CD14-positive monocyte (primary cell): ENCODE results near the gene SRGAP1. TPM values are rescaled to one million over a fixed set of nuclear protein-coding genes. Genes with fewer than 3 reads are reported as not detected.

Source experiments
- DNase-seq, 3 donors: peaks; one replicate each; pipeline ENCODE4 v3.0.0-alpha.2; 2011 to 2022
- H2AFZ ChIP-seq: 2 replicates; pipeline ENCODE4 v1.6.0; 2012; ENCODE audit warnings: mild to moderate bottlenecking, low read depth, low read length, inconsistent platforms; ENCODE audit not compliant: insufficient read depth, poor library complexity, severe bottlenecking
- H3K27ac ChIP-seq, 2 donors: 1 replicate in 1 of 2; 2 replicates in 1 of 2; pipeline ENCODE4 v1.5.1; 2012 to 2013; ENCODE audit warnings: low read length in 2 of 2, control low read depth in 1 of 2, inconsistent platforms in 1 of 2, low read depth in 1 of 2, mild to moderate bottlenecking in 1 of 2
- H3K27me3 ChIP-seq, 2 donors: one replicate each; pipeline versions ENCODE4 v1.6.0 to v1.6.1; 2011 to 2013; ENCODE audit warnings: low read length in 2 of 2; ENCODE audit not compliant: control insufficient read depth in 2 of 2, insufficient read depth in 2 of 2
- H3K36me3 ChIP-seq, 2 donors: replicated peaks in 1 of 2; 1 replicate in 1 of 2; 2 replicates in 1 of 2; pipeline versions ENCODE4 v1.5.1 to v1.6.1; 2012 to 2013; ENCODE audit warnings: low read length in 2 of 2, control low read depth in 1 of 2, inconsistent platforms in 1 of 2, mild to moderate bottlenecking in 1 of 2; ENCODE audit not compliant: insufficient read depth in 2 of 2, control insufficient read depth in 1 of 2
- H3K4me1 ChIP-seq, 2 donors: 1 replicate in 1 of 2; 2 replicates in 1 of 2; pipeline versions ENCODE4 v1.5.1 to v1.6.1; 2012 to 2013; ENCODE audit warnings: low read length in 2 of 2, control low read depth in 1 of 2, inconsistent platforms in 1 of 2, mild to moderate bottlenecking in 1 of 2, moderate library complexity in 1 of 2; ENCODE audit not compliant: insufficient read depth in 2 of 2, control insufficient read depth in 1 of 2
- H3K4me2 ChIP-seq: replicated peaks from 2 replicates; pipeline ENCODE3; 2012; ENCODE audit warnings: low read length, moderate library complexity, mild to moderate bottlenecking; ENCODE audit not compliant: poor library complexity, severe bottlenecking; ENCODE audit errors: extremely low read depth
- H3K4me3 ChIP-seq, 3 experiments: fragments of 200-600 bp in 1 of 3; sonication (generic) in 1 of 3; replicated peaks in 1 of 3; 1 replicate in 2 of 3; 2 replicates in 1 of 3; pipeline ENCODE4 v1.5.1; 2011 to 2013; ENCODE audit warnings: low read length in 3 of 3, mild to moderate bottlenecking in 3 of 3, control low read depth in 2 of 3, low read depth in 2 of 3, inconsistent platforms in 1 of 3, moderate library complexity in 1 of 3
- H3K79me2 ChIP-seq: 2 replicates; pipeline ENCODE4 v1.6.0; 2012; ENCODE audit warnings: mild to moderate bottlenecking, control low read depth, inconsistent platforms, low read length, moderate library complexity; ENCODE audit not compliant: insufficient read depth
- H3K9ac ChIP-seq: 2 replicates; pipeline ENCODE4 v1.6.0; 2017; ENCODE audit warnings: low read length, mild to moderate bottlenecking; ENCODE audit not compliant: insufficient read depth, poor library complexity, severe bottlenecking
- H3K9me3 ChIP-seq, 2 donors: replicated peaks in 1 of 2; 1 replicate in 1 of 2; 2 replicates in 1 of 2; pipeline versions ENCODE4 v1.5.1 to v1.6.1; 2012 to 2013; ENCODE audit warnings: low read length in 2 of 2, control low read depth in 1 of 2; ENCODE audit not compliant: control insufficient read depth in 1 of 2, insufficient read depth in 1 of 2
- H4K20me1 ChIP-seq: 2 replicates; pipeline ENCODE4 v1.6.0; 2012; ENCODE audit warnings: mild to moderate bottlenecking, low read length, control low read depth, moderate library complexity; ENCODE audit not compliant: insufficient read depth
- H3K27ac Mint-ChIP-seq, 7 donors: one replicate each; pipeline ENCODE4 v1.8.0; 2020; ENCODE audit warnings: mild to moderate bottlenecking in 7 of 7, mixed read lengths in 7 of 7, moderate library complexity in 6 of 7, inconsistent platforms in 2 of 7
- H3K27me3 Mint-ChIP-seq, 3 donors: one replicate each; pipeline ENCODE4 v1.8.0; 2021 to 2022; ENCODE audit warnings: low read depth in 3 of 3, mild to moderate bottlenecking in 3 of 3, mixed read lengths in 3 of 3, moderate library complexity in 3 of 3, inconsistent platforms in 1 of 3
- H3K36me3 Mint-ChIP-seq, 2 donors: one replicate each; pipeline ENCODE4 v1.8.0; 2020; ENCODE audit warnings: mixed read lengths in 2 of 2, inconsistent platforms in 1 of 2, mild to moderate bottlenecking in 1 of 2
- H3K4me1 Mint-ChIP-seq: one replicate; pipeline ENCODE4 v1.8.0; 2020; ENCODE audit warnings: mild to moderate bottlenecking, mixed read lengths
- H3K4me3 Mint-ChIP-seq, 2 donors: one replicate each; pipeline ENCODE4 v1.8.0; 2020; ENCODE audit warnings: mild to moderate bottlenecking in 2 of 2, mixed read lengths in 2 of 2, moderate library complexity in 1 of 2
- H3K9me3 Mint-ChIP-seq, 7 donors: one replicate each; pipeline ENCODE4 v1.8.0; 2020 to 2022; ENCODE audit warnings: mixed read lengths in 7 of 7, mild to moderate bottlenecking in 6 of 7, moderate library complexity in 6 of 7, inconsistent platforms in 2 of 7
- WGBS: methylation state at CpG from one replicate; pipeline ENCODE4 v1.1.5; 2013; ENCODE audit warnings: missing lambda C conversion rate; ENCODE audit not compliant: insufficient coverage; 5-methylcytosine and 5-hydroxymethylcytosine counted together
- intact Hi-C, 2 donors: fragments of 100-400 bp; cut with micrococcal nuclease; formaldehyde crosslinking; loops; one replicate each; pipeline versions ENCODE4 v1.15.0 to v1.15.1; 2023
- polyA plus RNA-seq, 3 donors: library from polyadenylated mRNA; depleted of rRNA in 1 of 3; unstranded in 2 of 3; stranded (reverse) in 1 of 3; fragments of 300-500 nt in 2 of 3; fragments of >200 nt in 1 of 3; fragmentation: Illumina TruSeq in 2 of 3; gene quantifications; 1 replicate in 2 of 3; 2 replicates in 1 of 3; pipeline ENCODE4 v1.2.3, GENCODE V29; 2012 to 2021
- TF ChIP-seq, protein P1 (sequence below): fragments of 200-600 bp; IDR thresholded peaks from one replicate; pipeline ENCODE4 v1.8.0; 2022; ENCODE audit warnings: antibody characterized with exemption, mild to moderate bottlenecking

Gene SRGAP1
- polyA plus RNA-seq, 3 donors, result 0.05 to 0.52 (median 0.07) TPM

DNA sequence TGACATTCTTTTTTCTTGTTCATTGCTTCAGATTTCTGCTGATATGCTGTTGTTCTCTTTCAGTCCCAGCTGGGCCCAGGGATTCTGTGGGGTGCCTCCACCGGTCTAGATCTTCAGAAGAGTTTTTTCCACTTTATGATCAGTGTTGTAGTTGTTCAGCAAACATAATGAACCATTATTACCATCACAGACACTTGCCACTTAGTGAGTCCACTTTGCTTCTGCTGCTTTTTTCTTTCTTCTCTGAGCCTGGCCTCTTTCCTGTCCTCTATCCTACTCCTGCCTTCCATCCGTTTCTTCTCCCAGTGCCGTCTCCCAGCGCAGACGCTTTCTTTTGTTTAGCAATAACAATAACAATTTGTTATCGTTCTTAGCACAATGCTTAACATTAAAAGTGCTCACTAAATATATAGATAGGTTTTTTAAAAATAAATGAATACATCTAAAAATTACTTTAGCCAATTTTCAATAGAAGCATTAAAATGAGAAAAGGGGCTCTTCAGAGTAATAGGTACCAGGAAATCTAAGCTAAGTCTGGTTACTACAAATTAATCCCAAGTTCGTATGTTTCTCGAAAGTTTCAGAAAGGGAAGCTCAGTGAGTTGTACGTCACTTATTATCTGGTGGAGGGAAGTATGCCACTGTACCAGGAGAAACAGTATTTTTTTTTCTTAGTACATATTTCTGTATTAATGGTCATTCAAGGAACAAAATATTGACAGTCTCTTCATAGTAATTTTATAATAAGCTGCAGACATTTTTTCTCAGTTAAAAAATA, 98.2 kb downstream of the SRGAP1 start:
- peaks cover 33% of the 10 kb centered on the region for H3K4me1 Mint-ChIP-seq
- no peaks in the 10 kb centered on the region for H3K36me3 Mint-ChIP-seq
- H2AFZ ChIP-seq, result no peak overlapping the region
- intact Hi-C loops, result no loop called here
- peaks cover 0 to 4% (median 0%) of the 10 kb centered on the region in 7 donors for H3K9me3 Mint-ChIP-seq
- no peak overlapping the region for H3K4me2 ChIP-seq
- no peaks in the 10 kb centered on the region for H3K9me3 ChIP-seq
- peak overlapping the region in 1 of 7 donors; percentile 49 for H3K27ac Mint-ChIP-seq
- no peaks in the 10 kb centered on the region for H3K36me3 ChIP-seq
- no peaks in the 10 kb centered on the region for H4K20me1 ChIP-seq
- H3K27me3 Mint-ChIP-seq, result peaks cover 0 to 3% (median 0%) of the 10 kb centered on the region in 3 donors
- TF ChIP-seq, protein P1, sequence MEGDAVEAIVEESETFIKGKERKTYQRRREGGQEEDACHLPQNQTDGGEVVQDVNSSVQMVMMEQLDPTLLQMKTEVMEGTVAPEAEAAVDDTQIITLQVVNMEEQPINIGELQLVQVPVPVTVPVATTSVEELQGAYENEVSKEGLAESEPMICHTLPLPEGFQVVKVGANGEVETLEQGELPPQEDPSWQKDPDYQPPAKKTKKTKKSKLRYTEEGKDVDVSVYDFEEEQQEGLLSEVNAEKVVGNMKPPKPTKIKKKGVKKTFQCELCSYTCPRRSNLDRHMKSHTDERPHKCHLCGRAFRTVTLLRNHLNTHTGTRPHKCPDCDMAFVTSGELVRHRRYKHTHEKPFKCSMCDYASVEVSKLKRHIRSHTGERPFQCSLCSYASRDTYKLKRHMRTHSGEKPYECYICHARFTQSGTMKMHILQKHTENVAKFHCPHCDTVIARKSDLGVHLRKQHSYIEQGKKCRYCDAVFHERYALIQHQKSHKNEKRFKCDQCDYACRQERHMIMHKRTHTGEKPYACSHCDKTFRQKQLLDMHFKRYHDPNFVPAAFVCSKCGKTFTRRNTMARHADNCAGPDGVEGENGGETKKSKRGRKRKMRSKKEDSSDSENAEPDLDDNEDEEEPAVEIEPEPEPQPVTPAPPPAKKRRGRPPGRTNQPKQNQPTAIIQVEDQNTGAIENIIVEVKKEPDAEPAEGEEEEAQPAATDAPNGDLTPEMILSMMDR, result no peak
- WGBS, result 100% methylated on average over 1 of the region's 9 CpGs
- no peak overlapping the region for H3K4me3 ChIP-seq
- no peaks in the 10 kb centered on the region for H3K27me3 ChIP-seq
- no peak for DNase-seq
- H3K4me1 ChIP-seq, result peaks cover 21 to 23% of the 10 kb centered on the region in 2 donors
- H3K27ac ChIP-seq, result no peak overlapping the region
- no peaks in the 10 kb centered on the region for H3K79me2 ChIP-seq
- H3K4me3 Mint-ChIP-seq, result no peak overlapping the region
- H3K9ac ChIP-seq, result no peak overlapping the region

DNA sequence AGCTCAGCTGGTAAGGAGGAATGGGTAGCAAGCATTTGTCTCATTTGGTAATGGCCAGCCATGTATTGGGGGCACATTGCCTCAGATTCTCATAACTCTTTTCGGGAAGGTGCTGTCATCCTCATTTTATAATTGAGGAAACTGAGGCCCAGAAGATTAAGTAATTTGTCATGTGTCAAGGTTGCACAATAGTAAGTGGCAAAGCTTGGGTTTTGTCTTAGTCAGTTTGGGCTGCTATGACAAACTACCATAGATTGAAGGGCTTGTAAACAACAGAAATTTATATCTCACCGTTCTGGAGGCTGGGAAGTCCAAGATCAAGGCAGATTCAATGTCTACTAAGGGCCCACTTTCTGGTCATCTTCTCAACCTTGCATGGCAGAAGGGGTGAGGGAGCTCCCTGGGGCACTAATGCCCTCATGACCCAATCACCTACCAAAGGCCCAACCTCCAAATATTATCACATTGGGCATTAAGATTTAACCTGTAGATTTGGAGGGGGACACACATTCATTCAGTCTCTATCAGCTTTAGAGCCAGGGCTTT, 99.6 kb downstream of the SRGAP1 start:
- H3K36me3 ChIP-seq, result no peaks in the 10 kb centered on the region
- WGBS, result 20% methylated on average over 1 of the region's 2 CpGs
- H3K27ac ChIP-seq, result no peak overlapping the region
- H3K27me3 Mint-ChIP-seq, result no peaks in the 10 kb centered on the region
- no peaks in the 10 kb centered on the region for H3K79me2 ChIP-seq
- H3K27me3 ChIP-seq, result no peaks in the 10 kb centered on the region
- H3K9me3 ChIP-seq, result no peaks in the 10 kb centered on the region
- H3K4me3 Mint-ChIP-seq, result no peak overlapping the region
- peak overlapping the region in 1 of 7 donors; percentile 10 for H3K27ac Mint-ChIP-seq
- H3K36me3 Mint-ChIP-seq, result no peaks in the 10 kb centered on the region
- H2AFZ ChIP-seq, result no peak overlapping the region
- peaks cover 33% of the 10 kb centered on the region for H3K4me1 Mint-ChIP-seq
- H3K4me1 ChIP-seq, result peaks cover 21 to 23% of the 10 kb centered on the region in 2 donors
- no peak overlapping the region for H3K4me2 ChIP-seq
- H3K9me3 Mint-ChIP-seq, result peaks cover 0 to 4% (median 0%) of the 10 kb centered on the region in 7 donors
- no peaks in the 10 kb centered on the region for H4K20me1 ChIP-seq
- no peak overlapping the region for H3K4me3 ChIP-seq
- DNase-seq, result peak in 2 of 3 donors; percentile 14 to 52
- H3K9ac ChIP-seq, result no peak overlapping the region
- intact Hi-C loops, result no loop called here
- TF ChIP-seq, protein P1, result no peak
